ENCODE results near the gene LGALS9C.
"Not testable (repeated sequence)": the region's sequence is repeated elsewhere in the genome, so short reads cannot be mapped to it uniquely, and the experiment has no call there.

GRCh38 chr17:18528899-18529500 is 52.4 kb downstream of the LGALS9C start:
- TF ChIP-seq CTCF, POLR2A (IDR thresholded peaks at IDR 0.05): not testable (repeated sequence)

Data from body of pancreas (tissue), 4 donors.